CMK (cell line): ENCODE measurements around the gene CEACAM5.
"Not testable (repeated sequence)": the region's sequence is repeated elsewhere in the genome, so short reads cannot be mapped to it uniquely, and the experiment has no call there.

Experiments
- DNase-seq: peaks from one replicate; pipeline ENCODE4 v3.0.0-alpha.2; 2010; ENCODE audit warnings: low read depth

Gene CEACAM5

DNA sequence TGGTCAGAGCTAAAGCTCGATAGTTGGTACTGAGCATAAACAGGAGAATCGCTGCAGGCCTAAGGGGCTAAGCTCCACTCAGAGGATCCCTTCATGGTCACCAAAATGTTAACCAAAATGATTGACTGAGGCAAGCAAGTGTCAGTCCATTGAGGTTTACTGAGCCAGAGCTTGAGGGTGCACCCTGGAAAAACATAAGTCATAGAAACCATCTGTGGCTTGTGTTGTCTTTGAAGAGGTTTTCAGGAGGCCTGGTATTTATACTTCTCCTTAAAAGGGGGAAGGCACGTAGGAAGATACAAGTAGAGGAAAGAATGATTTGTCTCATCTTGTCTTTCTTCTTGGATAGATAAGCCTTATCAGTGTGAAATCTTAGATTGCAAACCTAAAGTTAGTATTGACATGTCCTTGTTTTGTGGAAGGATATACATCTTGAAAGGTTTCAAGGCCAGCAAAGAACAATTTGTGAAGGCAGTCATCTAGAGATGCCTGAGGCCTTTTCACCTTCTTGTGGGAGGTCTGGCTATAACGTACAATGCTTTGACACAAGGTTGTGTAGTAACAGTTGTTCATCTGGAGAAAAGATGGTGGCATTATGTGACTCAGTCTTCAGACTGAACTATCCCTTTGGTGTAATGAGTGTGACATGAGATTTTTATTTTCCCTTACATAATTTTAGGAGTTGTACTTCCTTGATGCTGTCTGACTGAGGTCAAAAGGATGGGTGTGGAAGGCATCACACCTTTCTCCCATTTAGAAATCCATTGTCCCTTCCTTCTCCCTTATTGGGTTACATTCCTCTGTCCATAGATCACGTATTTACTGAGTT lies 32.2 kb downstream of the CEACAM5 start:
- DNase-seq = no peak

GRCh38 chr19:41741244-41741554 lies 32.8 kb downstream of the CEACAM5 start:
- no peak for DNase-seq

DNA sequence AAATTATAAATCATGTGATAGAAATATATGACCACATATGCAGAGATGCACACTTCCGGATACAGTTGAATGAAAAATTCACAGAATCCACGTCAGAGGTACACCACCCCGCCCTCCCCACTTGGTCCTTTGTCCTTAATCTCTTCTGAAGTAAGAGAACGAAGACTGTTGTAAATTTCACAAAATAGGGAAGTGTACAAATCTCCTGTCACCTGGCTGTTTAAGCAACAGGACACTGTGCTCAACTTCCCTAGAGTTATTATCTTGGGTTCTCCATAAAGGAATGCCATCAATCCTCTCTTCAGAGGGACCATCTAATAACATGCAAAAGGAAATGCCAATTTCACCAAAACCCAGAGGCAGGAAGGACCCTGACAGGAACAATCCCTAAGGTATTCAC lies 36.4 kb downstream of the CEACAM5 start:
- no peak for DNase-seq

GRCh38 chr19:41745756-41746155 lies 37.3 kb downstream of the CEACAM5 start:
- DNase-seq = no peak

GRCh38 chr19:41746593-41747227 lies 38.3 kb downstream of the CEACAM5 start:
- no peak for DNase-seq

DNA sequence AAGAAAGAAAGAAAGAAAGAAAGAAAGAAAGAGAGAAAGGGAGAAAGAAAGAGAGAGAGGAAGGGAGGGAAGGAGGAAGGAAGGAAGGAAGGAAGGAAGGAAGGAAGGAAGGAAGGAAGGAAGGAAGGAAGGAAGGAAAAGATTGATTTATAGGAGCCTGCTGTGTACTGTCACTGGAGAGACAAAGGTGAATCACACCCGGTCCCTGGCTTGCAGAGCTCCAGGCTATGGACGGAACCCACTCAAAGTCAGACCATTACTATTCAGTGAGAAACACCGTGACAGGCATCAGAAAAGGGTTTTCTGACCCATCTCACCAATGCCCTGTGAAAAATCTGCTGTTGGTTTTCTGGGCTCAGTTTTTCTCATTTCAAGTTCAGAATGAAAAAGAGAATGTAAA lies 39.6 kb downstream of the CEACAM5 start:
- no peak for DNase-seq

GRCh38 chr19:41750248-41751134 lies 42.1 kb downstream of the CEACAM5 start:
- not testable (repeated sequence) for DNase-seq

DNA sequence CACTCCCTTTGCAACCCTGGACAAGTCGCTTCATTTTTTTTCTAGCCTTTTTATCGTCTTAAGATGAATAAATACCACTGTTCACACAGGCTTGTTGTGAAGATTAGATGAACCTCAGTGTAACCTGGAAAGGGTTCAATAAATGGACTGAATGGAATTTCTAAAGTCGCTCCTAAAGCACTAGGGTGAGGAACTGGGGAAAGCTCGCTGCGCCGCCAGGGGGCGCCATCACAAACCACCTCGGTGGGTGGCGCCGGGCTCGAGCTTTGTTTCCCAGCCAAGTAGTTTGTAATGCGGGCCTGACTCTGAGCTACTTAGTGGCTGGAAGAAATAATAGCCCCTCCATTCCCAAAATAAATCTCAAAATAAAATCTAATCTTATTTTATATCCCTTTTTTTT lies 44.7 kb downstream of the CEACAM5 start:
- DNase-seq = peak; percentile 12

- DNase-seq = peak; percentile 15
Observed at GRCh38 chr19:41753936-41754529, 45.6 kb downstream of the CEACAM5 start.

GRCh38 chr19:41755328-41755913 lies 47.0 kb downstream of the CEACAM5 start, which contains the start of gene CEACAM6:
TSS of gene CEACAM6 (plus strand) at chr19:41755530. CDS start at chr19:41755639, 109 bp downstream.
- DNase-seq = no peak

DNA sequence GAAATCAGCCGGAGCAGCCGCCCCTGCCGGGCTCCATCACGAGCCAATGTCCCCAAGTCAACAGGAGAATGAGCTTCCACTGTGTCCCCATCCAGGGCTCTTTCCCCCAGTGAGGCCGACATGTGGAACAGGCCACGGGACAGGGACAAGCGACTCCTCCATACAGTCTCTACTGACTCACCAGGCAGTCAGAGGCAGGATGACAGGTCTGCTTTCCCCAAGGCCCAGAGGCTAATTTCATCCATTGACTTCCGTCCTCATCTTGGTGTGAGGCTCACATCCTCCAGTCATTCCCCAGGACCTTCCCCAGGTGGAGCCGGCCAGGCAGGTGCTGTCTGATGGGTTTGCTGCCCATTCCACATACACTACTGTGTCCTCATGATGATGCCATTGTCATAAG lies 50.4 kb downstream of the CEACAM5 start:
- no peak for DNase-seq

GRCh38 chr19:41767115-41767514 lies 58.7 kb downstream of the CEACAM5 start:
- DNase-seq = no peak

DNA sequence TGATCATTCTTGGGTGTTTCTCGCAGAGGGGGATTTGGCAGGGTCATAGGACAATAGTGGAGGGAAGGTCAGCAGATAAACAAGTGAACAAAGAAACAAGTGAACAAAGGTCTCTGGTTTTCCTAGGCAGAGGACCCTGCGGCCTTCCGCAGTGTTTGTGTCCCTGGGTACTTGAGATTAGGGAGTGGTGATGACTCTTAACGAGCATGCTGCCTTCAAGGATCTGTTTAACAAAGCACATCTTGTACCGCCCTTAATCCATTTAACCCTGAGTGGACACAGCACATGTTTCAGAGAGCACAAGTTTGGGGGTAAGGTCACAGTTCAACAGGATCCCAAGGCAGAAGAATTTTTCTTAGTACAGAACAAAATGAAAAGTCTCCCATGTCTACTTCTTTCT lies 59.7 kb downstream of the CEACAM5 start:
- not testable (repeated sequence) for DNase-seq

GRCh38 chr19:41769608-41770007 lies 61.2 kb downstream of the CEACAM5 start:
- no peak for DNase-seq

DNA sequence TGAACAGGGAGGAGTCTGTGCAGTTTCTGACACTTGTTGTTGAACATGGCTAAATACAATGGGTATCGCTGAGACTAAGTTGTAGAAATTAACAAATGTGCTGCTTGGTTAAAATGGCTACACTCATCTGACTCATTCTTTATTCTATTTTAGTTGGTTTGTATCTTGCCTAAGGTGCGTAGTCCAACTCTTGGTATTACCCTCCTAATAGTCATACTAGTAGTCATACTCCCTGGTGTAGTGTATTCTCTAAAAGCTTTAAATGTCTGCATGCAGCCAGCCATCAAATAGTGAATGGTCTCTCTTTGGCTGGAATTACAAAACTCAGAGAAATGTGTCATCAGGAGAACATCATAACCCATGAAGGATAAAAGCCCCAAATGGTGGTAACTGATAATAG lies 63.0 kb downstream of the CEACAM5 start:
- DNase-seq = no peak

GRCh38 chr19:41774515-41774980 lies 66.1 kb downstream of the CEACAM5 start:
- DNase-seq = no peak

- DNase-seq = no peak
Observed at GRCh38 chr19:41776700-41777099, 68.3 kb downstream of the CEACAM5 start.
